Glutamatergic neuron (in vitro differentiated cells): Measurements from ENCODE around the gene TMIGD2. TPM values are rescaled to one million over a fixed set of nuclear protein-coding genes. Genes with fewer than 3 reads are reported as not detected.

Experiments used
- DNase-seq: peaks from one replicate; pipeline ENCODE4 v3.0.0; 2022
- H3K27ac Mint-ChIP-seq: one replicate; pipeline ENCODE4 v1.8.0; 2020; ENCODE audit warnings: mild to moderate bottlenecking, mixed read lengths, inconsistent platforms; ENCODE audit not compliant: unreplicated experiment
- H3K27me3 Mint-ChIP-seq: one replicate; pipeline ENCODE4 v1.8.0; 2020; ENCODE audit warnings: mild to moderate bottlenecking, moderate library complexity, mixed read lengths, inconsistent platforms; ENCODE audit not compliant: unreplicated experiment
- H3K36me3 Mint-ChIP-seq: one replicate; pipeline ENCODE4 v1.8.0; 2020; ENCODE audit warnings: mild to moderate bottlenecking, mixed read lengths, inconsistent platforms; ENCODE audit not compliant: unreplicated experiment
- H3K4me1 Mint-ChIP-seq: one replicate; pipeline ENCODE4 v1.8.0; 2020; ENCODE audit warnings: mild to moderate bottlenecking, low read depth, mixed read lengths, inconsistent platforms; ENCODE audit not compliant: unreplicated experiment
- H3K4me3 Mint-ChIP-seq: one replicate; pipeline ENCODE4 v1.8.0; 2020; ENCODE audit warnings: mild to moderate bottlenecking, mixed read lengths, inconsistent platforms; ENCODE audit not compliant: unreplicated experiment
- H3K9me3 Mint-ChIP-seq: one replicate; pipeline ENCODE4 v1.8.0; 2020; ENCODE audit warnings: mild to moderate bottlenecking, moderate library complexity, mixed read lengths, inconsistent platforms; ENCODE audit not compliant: unreplicated experiment
- CTCF ChIP-seq: fragments of 200-600 bp; sonication (generic); IDR thresholded peaks from one replicate; pipeline ENCODE4 v1.5.0; 2021; ENCODE audit not compliant: partially characterized antibody, unreplicated experiment
- total RNA-seq: library from RNA; stranded (reverse); fragmentation: NEBNext Ultra II Directional; extraction: Animal tissue kit (Norgen Biotek cat#: 25700); gene quantifications from one replicate; pipeline ENCODE4 v1.2.1, GENCODE V29; 2021; ENCODE audit not compliant: unreplicated experiment

Gene TMIGD2
- total RNA-seq, 1 donor from 2014 or later = not detected

GRCh38 chr19:4346020-4346383 lies 43.8 kb upstream of the TMIGD2 start:
- Mint-ChIP-seq H3K4me1 (peaks cover 3% of the 10 kb centered on the region), H3K4me3 (no peak overlapping the region), H3K36me3 (no peaks in the 10 kb centered on the region), H3K9me3 (peaks cover 6% of the 10 kb centered on the region), H3K27ac (no peak overlapping the region), H3K27me3 (peaks cover 10% of the 10 kb centered on the region)
- TF ChIP-seq CTCF = no peak
- DNase-seq = no peak

- no peak for TF ChIP-seq CTCF
- Mint-ChIP-seq H3K4me1 (peaks cover 3% of the 10 kb centered on the region), H3K27ac (no peak overlapping the region), H3K27me3 (peaks cover 8% of the 10 kb centered on the region), H3K36me3 (no peaks in the 10 kb centered on the region), H3K9me3 (peaks cover 6% of the 10 kb centered on the region), H3K4me3 (no peak overlapping the region)
- DNase-seq = no peak
Measured at GRCh38 chr19:4345342-4346019, 43.3 kb upstream of the TMIGD2 start.

GRCh38 chr19:4343370-4344307 lies 41.5 kb upstream of the TMIGD2 start, which contains the start of gene MPND:
Gene MPND (plus strand): TSS chr19:4343562. CDS start chr19:4343594, 32 bp downstream.
- peaks cover 6% of the 10 kb centered on the region for H3K9me3 Mint-ChIP-seq
- TF ChIP-seq CTCF = no peak
- peaks cover 8% of the 10 kb centered on the region for H3K27me3 Mint-ChIP-seq
- peak within 1 kb of the TSS; percentile 93 for H3K27ac Mint-ChIP-seq
- H3K4me3 Mint-ChIP-seq = peak within 1 kb of the TSS; percentile 87
- DNase-seq = peak; percentile 94
- peaks cover 3% of the 10 kb centered on the region for H3K4me1 Mint-ChIP-seq
- H3K36me3 Mint-ChIP-seq = no peaks in the 10 kb centered on the region

GRCh38 chr19:4342615-4343369 lies 40.6 kb upstream of the TMIGD2 start:
- peaks cover 8% of the 10 kb centered on the region for H3K4me1 Mint-ChIP-seq
- no peak for TF ChIP-seq CTCF
- H3K4me3 Mint-ChIP-seq = peak overlapping the region; percentile 87
- H3K36me3 Mint-ChIP-seq = no peaks in the 10 kb centered on the region
- peak overlapping the region; percentile 93 for H3K27ac Mint-ChIP-seq
- peaks cover 13% of the 10 kb centered on the region for H3K27me3 Mint-ChIP-seq
- peaks cover 9% of the 10 kb centered on the region for H3K9me3 Mint-ChIP-seq
- DNase-seq = peak; percentile 95
